Natural killer cell treated with Interleukin-12 subunit alpha and Interleukin-12 subunit beta and Interleukin-15 and Interleukin-18, amount 100 ng/mL, for 72 hours (primary cell): Measurements from ENCODE around the gene SYCE1. TPM values are rescaled to one million over a fixed set of nuclear protein-coding genes. Genes with fewer than 3 reads are reported as not detected.
"Not testable (repeated sequence)": the region's sequence is repeated elsewhere in the genome, so short reads cannot be mapped to it uniquely, and the experiment has no call there.

Experiments
- ATAC-seq, 2 donors: fragments of 150-1000 bp; cut with Tn5 transposase in 1 of 2; sonication (Bioruptor Pico), chemical (Tn5 transposase) in 1 of 2; 2 replicates each; pipeline ENCODE4 v1.10.0; 2021
- DNase-seq: peaks from one replicate; pipeline ENCODE4 v3.0.0; 2022; ENCODE audit warnings: low spot score
- H3K27ac Mint-ChIP-seq, 2 donors: 1 replicate in 1 of 2; 2 replicates in 1 of 2; pipeline ENCODE4 v1.8.0; 2022; ENCODE audit warnings: mixed read lengths in 2 of 2, mild to moderate bottlenecking in 1 of 2, moderate library complexity in 1 of 2
- H3K27me3 Mint-ChIP-seq, 2 donors: 1 replicate in 1 of 2; 2 replicates in 1 of 2; pipeline ENCODE4 v1.8.0; 2022; ENCODE audit warnings: mixed read lengths in 2 of 2
- H3K36me3 Mint-ChIP-seq: one replicate; pipeline ENCODE4 v1.8.0; 2022; ENCODE audit warnings: mixed read lengths
- H3K4me1 Mint-ChIP-seq, 2 donors: 1 replicate in 1 of 2; 2 replicates in 1 of 2; pipeline ENCODE4 v1.8.0; 2022; ENCODE audit warnings: low read depth in 2 of 2, mixed read lengths in 2 of 2, mild to moderate bottlenecking in 1 of 2
- H3K4me3 Mint-ChIP-seq: one replicate; pipeline ENCODE4 v1.8.0; 2022; ENCODE audit warnings: mixed read lengths
- H3K9me3 Mint-ChIP-seq: 2 replicates; pipeline ENCODE4 v1.8.0; 2022; ENCODE audit warnings: mixed read lengths
- total RNA-seq, 2 donors: library from RNA; stranded (reverse); gene quantifications; one replicate each; pipeline ENCODE4 v1.2.3, GENCODE V29; 2022

Gene SYCE1
- total RNA-seq, 2 donors from 2014 or later, result not detected

GRCh38 chr10:133572055-133572454, 6.7 kb upstream of the SYCE1 start:
- H3K36me3 Mint-ChIP-seq, result peaks cover 11% of the 10 kb centered on the region
- ATAC-seq, H3K27ac Mint-ChIP-seq, DNase-seq, H3K27me3 Mint-ChIP-seq, H3K4me1 Mint-ChIP-seq, H3K9me3 Mint-ChIP-seq, H3K4me3 Mint-ChIP-seq: not testable (repeated sequence)

- not testable (repeated sequence) for H3K27me3 Mint-ChIP-seq, H3K9me3 Mint-ChIP-seq, H3K27ac Mint-ChIP-seq, ATAC-seq, H3K4me3 Mint-ChIP-seq, DNase-seq, H3K4me1 Mint-ChIP-seq
- peaks cover 11% of the 10 kb centered on the region for H3K36me3 Mint-ChIP-seq
Observed at GRCh38 chr10:133569801-133570200, 4.4 kb upstream of the SYCE1 start.

GRCh38 chr10:133568831-133569527, 3.6 kb upstream of the SYCE1 start:
- H3K27me3 Mint-ChIP-seq, DNase-seq, H3K27ac Mint-ChIP-seq: not testable (repeated sequence)

DNA sequence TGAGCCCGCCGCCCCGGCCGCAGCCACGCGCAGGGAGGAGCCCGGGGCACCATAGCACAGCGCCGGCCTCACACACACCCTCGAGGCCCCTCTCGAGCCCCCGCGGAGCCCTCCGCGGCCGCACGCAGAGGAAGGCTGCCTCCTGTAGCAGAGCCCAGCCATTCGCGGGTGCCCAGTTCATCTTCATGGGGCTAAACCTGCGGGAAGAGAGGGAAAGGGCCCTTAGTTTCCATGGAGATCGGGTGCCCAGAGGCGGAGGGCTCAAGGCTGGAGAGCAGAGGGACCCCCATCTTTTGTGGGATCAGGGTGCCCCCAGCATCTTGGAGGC, 2.9 kb upstream of the SYCE1 start:
- Mint-ChIP-seq H3K36me3 (peaks cover 6% of the 10 kb centered on the region), H3K4me3 (no peak overlapping the region), H3K4me1 (no peaks in the 10 kb centered on the region), H3K27me3 (peaks cover 8 to 11% of the 10 kb centered on the region in 2 donors), H3K9me3 (peaks cover 4% of the 10 kb centered on the region), H3K27ac (no peak overlapping the region)
- DNase-seq (no peak), ATAC-seq (no peak)

More at GRCh38 chr10:133568831-133569527, 3.6 kb upstream of the SYCE1 start:
- H3K36me3 Mint-ChIP-seq, result peaks cover 11% of the 10 kb centered on the region
- H3K4me1 Mint-ChIP-seq, H3K9me3 Mint-ChIP-seq, H3K4me3 Mint-ChIP-seq: not testable (repeated sequence)
- ATAC-seq, result peak in 1 of 2 donors; percentile 20

- no peak overlapping the region for H3K27ac Mint-ChIP-seq
- H3K4me3 Mint-ChIP-seq, result no peak overlapping the region
- no peak for ATAC-seq
Observed at GRCh38 chr10:133567609-133568286, 2.4 kb upstream of the SYCE1 start.

DNA sequence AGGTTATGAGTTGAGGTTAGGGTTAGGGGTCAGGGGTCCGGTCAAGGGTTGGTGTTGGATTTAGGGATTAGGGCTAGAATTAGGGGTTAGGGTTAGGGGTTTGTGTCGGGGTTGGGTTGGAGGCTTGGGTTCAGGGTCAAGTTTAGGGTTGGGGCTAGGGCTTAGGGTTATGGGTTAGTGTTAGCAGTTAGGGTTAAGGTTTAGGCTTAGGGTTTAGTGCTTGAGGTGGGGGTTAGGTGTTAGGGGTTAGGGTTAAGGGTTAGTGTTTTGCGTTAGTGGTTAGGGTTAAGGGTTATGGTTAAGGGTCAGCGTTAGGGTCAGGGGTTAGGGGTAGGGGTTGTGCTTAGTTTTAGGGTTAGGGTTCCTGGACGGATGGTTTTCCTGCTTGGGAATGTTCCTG, 1.7 kb upstream of the SYCE1 start:
- Mint-ChIP-seq H3K4me1 (no peaks in the 10 kb centered on the region), H3K27me3 (peaks cover 8 to 15% of the 10 kb centered on the region in 2 donors), H3K27ac (no peak overlapping the region), H3K36me3 (no peaks in the 10 kb centered on the region), H3K4me3 (no peak overlapping the region), H3K9me3 (no peaks in the 10 kb centered on the region)
- ATAC-seq, result no peak
- DNase-seq, result no peak

More at GRCh38 chr10:133567609-133568286, 2.4 kb upstream of the SYCE1 start:
- Mint-ChIP-seq H3K36me3 (peaks cover 1% of the 10 kb centered on the region), H3K4me1 (no peaks in the 10 kb centered on the region), H3K27me3 (peaks cover 8 to 11% of the 10 kb centered on the region in 2 donors), H3K9me3 (peaks cover under 1% of the 10 kb centered on the region)
- DNase-seq, result no peak

DNA sequence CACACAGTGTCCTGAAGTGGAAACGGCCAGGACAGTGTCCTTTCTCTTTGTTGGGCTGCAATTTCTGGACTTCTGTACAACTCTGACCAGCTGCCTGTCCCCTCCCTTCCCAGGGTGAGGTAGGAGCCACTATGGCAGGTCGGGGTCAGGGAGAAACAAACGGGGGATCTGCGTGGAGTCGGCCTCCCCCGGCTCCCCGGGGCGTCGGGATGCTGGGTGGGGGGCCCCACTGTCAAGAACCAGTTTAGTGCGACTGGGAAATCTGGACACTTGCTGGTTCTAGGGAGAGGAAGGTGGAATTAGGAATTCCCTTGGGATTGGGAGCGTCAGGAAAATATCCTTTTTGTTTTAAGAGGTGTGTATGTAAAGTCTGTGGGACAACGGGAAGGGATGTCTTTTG, 567 bp downstream of the SYCE1 start:
- H3K4me1 Mint-ChIP-seq, result no peaks in the 10 kb centered on the region
- ATAC-seq (no peak), DNase-seq (no peak)
- H3K27ac Mint-ChIP-seq, result no peak overlapping the region
- no peak overlapping the region for H3K4me3 Mint-ChIP-seq
- H3K9me3 Mint-ChIP-seq, result no peaks in the 10 kb centered on the region
- H3K27me3 Mint-ChIP-seq, result peaks cover 10 to 23% of the 10 kb centered on the region in 2 donors
- no peaks in the 10 kb centered on the region for H3K36me3 Mint-ChIP-seq

DNA sequence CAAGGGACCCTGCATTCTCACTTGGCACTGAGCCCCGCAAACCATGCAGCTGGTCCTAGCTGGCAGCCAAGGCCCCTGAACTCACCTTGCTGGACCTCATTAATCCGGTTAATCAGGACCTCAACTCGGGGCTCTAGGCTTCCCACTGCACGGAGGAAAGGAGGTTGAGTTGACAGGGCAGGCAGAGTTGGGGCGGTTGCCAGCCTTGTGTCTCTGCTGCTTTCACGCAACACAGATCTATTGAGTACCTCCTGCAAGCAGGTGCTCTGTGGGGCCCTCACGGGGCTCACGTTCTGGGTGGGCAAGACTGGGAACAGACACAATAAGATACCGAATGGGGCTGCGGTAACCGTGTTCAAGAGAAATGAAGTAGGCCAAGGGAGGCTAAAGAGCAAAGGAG, 6.2 kb downstream of the SYCE1 start:
- Mint-ChIP-seq H3K27me3 (peaks cover 12 to 35% of the 10 kb centered on the region in 2 donors), H3K36me3 (no peaks in the 10 kb centered on the region), H3K27ac (no peak overlapping the region), H3K4me3 (no peak overlapping the region), H3K4me1 (no peaks in the 10 kb centered on the region), H3K9me3 (no peaks in the 10 kb centered on the region)
- no peak for DNase-seq
- ATAC-seq, result no peak

DNA sequence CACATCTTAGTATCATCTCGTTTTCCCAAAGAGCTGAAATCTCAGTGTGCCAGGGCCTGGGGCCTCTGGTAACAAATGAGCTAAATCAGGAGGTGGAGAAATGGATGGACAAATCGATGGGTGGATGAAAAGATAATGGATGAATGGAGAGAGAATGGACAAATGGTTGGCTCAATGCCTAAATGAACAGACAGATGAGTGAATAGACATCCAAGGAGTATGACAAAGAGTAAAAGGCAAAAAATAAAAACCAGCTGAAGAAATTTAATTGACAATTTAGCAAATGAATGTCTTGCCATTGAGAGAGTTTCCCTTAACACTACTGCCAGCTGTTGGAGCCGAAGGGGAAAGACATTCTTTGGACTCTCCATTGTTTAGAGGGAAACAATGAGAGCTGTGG, 8.0 kb downstream of the SYCE1 start:
- ATAC-seq (no peak), DNase-seq (no peak)
- Mint-ChIP-seq H3K27me3 (peaks cover 12 to 33% of the 10 kb centered on the region in 2 donors), H3K27ac (no peak overlapping the region), H3K4me1 (no peaks in the 10 kb centered on the region), H3K9me3 (no peaks in the 10 kb centered on the region), H3K4me3 (no peak overlapping the region), H3K36me3 (no peaks in the 10 kb centered on the region)

- Mint-ChIP-seq H3K27ac (no peak overlapping the region), H3K9me3 (no peaks in the 10 kb centered on the region), H3K27me3 (peaks cover 12 to 30% of the 10 kb centered on the region in 2 donors), H3K4me3 (no peak overlapping the region), H3K4me1 (no peaks in the 10 kb centered on the region), H3K36me3 (no peaks in the 10 kb centered on the region)
- ATAC-seq (peak in 1 of 2 donors; percentile 49), DNase-seq (no peak)
Observed at GRCh38 chr10:133555521-133555920, 9.9 kb downstream of the SYCE1 start.

DNA sequence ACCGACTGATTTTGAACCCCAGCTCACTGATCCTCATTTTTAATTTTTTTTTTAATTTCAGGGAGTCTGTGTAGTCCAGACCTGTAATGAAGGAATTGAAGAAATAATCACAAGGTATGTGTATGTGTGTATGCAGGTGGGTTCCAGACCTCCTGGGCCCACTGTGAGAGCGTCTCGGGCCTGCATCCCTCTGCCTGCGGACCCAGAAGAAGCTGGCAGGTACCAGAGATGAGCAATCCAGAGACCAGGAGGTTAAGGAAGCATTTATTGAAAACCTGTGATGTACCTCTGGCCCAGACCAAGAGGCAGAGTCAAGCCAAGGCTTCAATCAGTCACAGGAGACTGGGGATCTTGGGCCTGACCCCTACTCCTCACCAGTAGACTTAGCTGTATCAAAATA, 10.8 kb downstream of the SYCE1 start:
- no peak for ATAC-seq
- Mint-ChIP-seq H3K27ac (no peak overlapping the region), H3K27me3 (peaks cover 12 to 35% of the 10 kb centered on the region in 2 donors), H3K9me3 (no peaks in the 10 kb centered on the region), H3K4me1 (no peaks in the 10 kb centered on the region), H3K36me3 (no peaks in the 10 kb centered on the region), H3K4me3 (no peak overlapping the region)
- DNase-seq, result no peak

DNA sequence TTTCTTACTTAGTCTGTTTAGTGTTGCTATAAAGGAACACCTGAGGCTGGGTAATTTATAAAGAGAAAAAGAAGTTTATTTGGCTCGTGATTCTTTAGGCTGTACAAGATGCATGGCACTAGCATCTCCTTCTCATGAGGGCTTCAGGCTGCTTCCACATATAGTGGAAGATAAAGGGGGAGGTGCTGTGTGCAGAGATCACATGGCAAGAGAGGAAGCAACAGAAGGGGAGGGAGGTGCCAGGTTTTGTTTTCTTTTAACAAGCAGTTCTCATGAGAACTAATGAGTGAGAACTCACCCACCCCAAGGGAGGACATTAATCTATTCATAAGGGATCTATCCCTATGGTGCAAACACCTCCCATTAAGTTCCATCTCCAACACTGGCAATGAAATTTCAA, 20.9 kb downstream of the SYCE1 start:
- Mint-ChIP-seq H3K4me1 (peaks cover 0 to 4% of the 10 kb centered on the region in 2 donors), H3K9me3 (peaks cover 9% of the 10 kb centered on the region), H3K27me3 (peaks cover 20 to 58% of the 10 kb centered on the region in 2 donors), H3K4me3 (no peak overlapping the region), H3K27ac (no peak overlapping the region), H3K36me3 (peaks cover 19% of the 10 kb centered on the region)
- ATAC-seq, result no peak
- DNase-seq, result no peak

GRCh38 chr10:133541441-133541975, 23.9 kb downstream of the SYCE1 start:
- peaks cover 7 to 39% of the 10 kb centered on the region in 2 donors for H3K27me3 Mint-ChIP-seq
- not testable (repeated sequence) for ATAC-seq, H3K27ac Mint-ChIP-seq, H3K36me3 Mint-ChIP-seq, DNase-seq, H3K9me3 Mint-ChIP-seq, H3K4me1 Mint-ChIP-seq, H3K4me3 Mint-ChIP-seq
